Thyroid gland (tissue), 4 donors: ENCODE results near the gene S100A3. TPM values are rescaled to one million over a fixed set of nuclear protein-coding genes. Genes with fewer than 3 reads are reported as not detected.

ENCODE experiments used
- DNase-seq, 2 donors: peaks; one replicate each; pipeline ENCODE4 v3.0.0-alpha.2; 2019
- H3K27ac ChIP-seq, 3 donors: fragments of 200-600 bp; sonication (generic); 1 replicate in 2 of 3; 2 replicates in 1 of 3; pipeline ENCODE4 v1.5.1; 2016 to 2019; ENCODE audit warnings: mild to moderate bottlenecking in 1 of 3, moderate library complexity in 1 of 3
- H3K27me3 ChIP-seq: fragments of 200-600 bp; sonication (generic); one replicate; pipeline ENCODE4 v1.5.1; 2019
- H3K36me3 ChIP-seq, 2 donors: fragments of 200-600 bp; sonication (generic); one replicate each; pipeline ENCODE4 v1.5.1; 2016 to 2019
- H3K4me1 ChIP-seq, 2 donors: fragments of 200-600 bp; sonication (generic); one replicate each; pipeline ENCODE4 v1.5.1; 2017 to 2019
- H3K4me3 ChIP-seq, 3 donors: fragments of 200-600 bp; sonication (generic); replicated peaks in 1 of 3; 1 replicate in 2 of 3; 2 replicates in 1 of 3; pipeline ENCODE4 v1.5.1; 2016; ENCODE audit warnings: mild to moderate bottlenecking in 1 of 3
- H3K9me3 ChIP-seq: fragments of 200-600 bp; sonication (generic); one replicate; pipeline ENCODE4 v1.5.1; 2017
- CTCF ChIP-seq, 6 experiments: fragments of 200-600 bp in 3 of 6; fragments of 450-650 bp in 3 of 6; sonication (generic) in 3 of 6; IDR thresholded peaks; one replicate each; pipeline ENCODE4 v1.5.1; 2016 to 2019; ENCODE audit warnings: antibody characterized with exemption in 6 of 6, mild to moderate bottlenecking in 2 of 6, inconsistent platforms in 1 of 6, moderate library complexity in 1 of 6
- POLR2A ChIP-seq, 2 donors: fragments of 450-650 bp; IDR thresholded peaks; one replicate each; pipeline ENCODE4 v1.6.1; 2017; ENCODE audit warnings: antibody characterized with exemption in 2 of 2, mild to moderate bottlenecking in 2 of 2, moderate library complexity in 1 of 2
- WGBS, 2 donors: methylation state at CpG; one replicate each; pipeline ENCODE4 v1.1.5; 2017; 5-methylcytosine and 5-hydroxymethylcytosine counted together
- intact Hi-C: fragments of 100-400 bp; cut with DNase I; formaldehyde crosslinking; loops from one replicate; pipeline ENCODE4 v1.15.1; 2023
- total RNA-seq, 4 donors: library from RNA; depleted of rRNA; stranded (reverse); fragments of >200 nt; gene quantifications; one replicate each; pipeline ENCODE4 v1.2.3, GENCODE V29; 2016

Gene S100A3
- total RNA-seq, 4 donors from 2014 or later, result 0.83 to 1.7 TPM; not detected in 2

GRCh38 chr1:153560241-153560640 lies 11.2 kb upstream of the S100A3 start:
- no peak for DNase-seq
- Histone ChIP-seq H3K9me3 (no peaks in the 10 kb centered on the region), H3K27me3 (no peaks in the 10 kb centered on the region), H3K27ac (no peak overlapping the region), H3K4me1 (peaks cover 4 to 22% of the 10 kb centered on the region in 2 donors), H3K4me3 (no peak overlapping the region), H3K36me3 (no peaks in the 10 kb centered on the region)
- no peak for TF ChIP-seq CTCF (IDR thresholded peaks at IDR 0.05)
- TF ChIP-seq POLR2A (IDR thresholded peaks at IDR 0.05), result no peak
- WGBS, 2 donors, result 90 to 99% methylated on average over 2 of the region's 2 CpGs
- intact Hi-C loops, result no loop called here

- peaks cover 13% of the 10 kb centered on the region in 2 donors for H3K4me1 ChIP-seq
- H3K27me3 ChIP-seq, result no peaks in the 10 kb centered on the region
- intact Hi-C loops, result no loop called here
- DNase-seq, result no peak
- no peaks in the 10 kb centered on the region for H3K36me3 ChIP-seq
- no peaks in the 10 kb centered on the region for H3K9me3 ChIP-seq
- H3K27ac ChIP-seq, result no peak overlapping the region
- H3K4me3 ChIP-seq, result no peak overlapping the region
- 70 to 84% methylated on average over 3 of the region's 3 CpGs for WGBS, 2 donors
- TF ChIP-seq POLR2A (IDR thresholded peaks at IDR 0.05) (no peak), CTCF (IDR thresholded peaks at IDR 0.05) (no peak)
Measured at GRCh38 chr1:153557877-153558276, 8.8 kb upstream of the S100A3 start.

- Histone ChIP-seq H3K27me3 (no peaks in the 10 kb centered on the region), H3K4me3 (no peak overlapping the region), H3K4me1 (peaks cover 13% of the 10 kb centered on the region in 2 donors), H3K27ac (no peak overlapping the region), H3K9me3 (no peaks in the 10 kb centered on the region), H3K36me3 (no peaks in the 10 kb centered on the region)
- TF ChIP-seq POLR2A (IDR thresholded peaks at IDR 0.05) (no peak), CTCF (IDR thresholded peaks at IDR 0.05) (no peak)
- 91 to 95% methylated on average over 1 of the region's 1 CpG for WGBS, 2 donors
- intact Hi-C loops, result no loop called here
- no peak for DNase-seq
Measured at GRCh38 chr1:153556348-153556747, 7.3 kb upstream of the S100A3 start.

- 59 to 81% methylated on average over 2 of the region's 2 CpGs for WGBS, 2 donors
- H3K4me1 ChIP-seq, result peaks cover 16 to 27% of the 10 kb centered on the region in 2 donors
- peak; percentile 37 to 66 for DNase-seq
- TF ChIP-seq POLR2A (IDR thresholded peaks at IDR 0.05) (no peak), CTCF (IDR thresholded peaks at IDR 0.05) (no peak)
- H3K27ac ChIP-seq, result peak overlapping the region; percentile 51 to 69 (median 61)
- intact Hi-C loops, result no loop called here
- no peak overlapping the region for H3K4me3 ChIP-seq
- no peaks in the 10 kb centered on the region for H3K9me3 ChIP-seq
- no peaks in the 10 kb centered on the region for H3K36me3 ChIP-seq
- H3K27me3 ChIP-seq, result no peaks in the 10 kb centered on the region
Measured at GRCh38 chr1:153553830-153554541, 4.9 kb upstream of the S100A3 start.

GRCh38 chr1:153553096-153553495 lies 4.0 kb upstream of the S100A3 start:
- no peak overlapping the region for H3K4me3 ChIP-seq
- no peaks in the 10 kb centered on the region for H3K9me3 ChIP-seq
- 91 to 95% methylated on average over 12 of the region's 12 CpGs for WGBS, 2 donors
- no peak for DNase-seq
- peak overlapping the region in 1 of 3 donors; percentile 69 for H3K27ac ChIP-seq
- no peaks in the 10 kb centered on the region for H3K27me3 ChIP-seq
- intact Hi-C loops, result no loop called here
- peaks cover 16 to 36% of the 10 kb centered on the region in 2 donors for H3K4me1 ChIP-seq
- H3K36me3 ChIP-seq, result no peaks in the 10 kb centered on the region
- TF ChIP-seq CTCF (IDR thresholded peaks at IDR 0.05) (no peak), POLR2A (IDR thresholded peaks at IDR 0.05) (no peak)
